ENCODE results near the gene ATXN7L1.

- TF ChIP-seq, protein P1, sequence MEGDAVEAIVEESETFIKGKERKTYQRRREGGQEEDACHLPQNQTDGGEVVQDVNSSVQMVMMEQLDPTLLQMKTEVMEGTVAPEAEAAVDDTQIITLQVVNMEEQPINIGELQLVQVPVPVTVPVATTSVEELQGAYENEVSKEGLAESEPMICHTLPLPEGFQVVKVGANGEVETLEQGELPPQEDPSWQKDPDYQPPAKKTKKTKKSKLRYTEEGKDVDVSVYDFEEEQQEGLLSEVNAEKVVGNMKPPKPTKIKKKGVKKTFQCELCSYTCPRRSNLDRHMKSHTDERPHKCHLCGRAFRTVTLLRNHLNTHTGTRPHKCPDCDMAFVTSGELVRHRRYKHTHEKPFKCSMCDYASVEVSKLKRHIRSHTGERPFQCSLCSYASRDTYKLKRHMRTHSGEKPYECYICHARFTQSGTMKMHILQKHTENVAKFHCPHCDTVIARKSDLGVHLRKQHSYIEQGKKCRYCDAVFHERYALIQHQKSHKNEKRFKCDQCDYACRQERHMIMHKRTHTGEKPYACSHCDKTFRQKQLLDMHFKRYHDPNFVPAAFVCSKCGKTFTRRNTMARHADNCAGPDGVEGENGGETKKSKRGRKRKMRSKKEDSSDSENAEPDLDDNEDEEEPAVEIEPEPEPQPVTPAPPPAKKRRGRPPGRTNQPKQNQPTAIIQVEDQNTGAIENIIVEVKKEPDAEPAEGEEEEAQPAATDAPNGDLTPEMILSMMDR (IDR thresholded peaks at IDR 0.05) = no peak
- no peak for TF ChIP-seq POLR2A (IDR thresholded peaks at IDR 0.05)
These were observed 5.3 kb downstream of the ATXN7L1 start for GRCh38 chr7:105871142-105871541.
